HL-60/S4 (cell line): ENCODE data around the gene DUOX2.
"Not testable (repeated sequence)": the region's sequence is repeated elsewhere in the genome, so short reads cannot be mapped to it uniquely, and the experiment has no call there.

Experiments
- in situ Hi-C: fragments of 300-500 bp; cut with MboI; formaldehyde crosslinking; loops from 2 replicates; pipeline ENCODE4 v1.14.3; 2022; ENCODE audit warnings: low sequenced_read_pairs

DUOX2 gene

DNA sequence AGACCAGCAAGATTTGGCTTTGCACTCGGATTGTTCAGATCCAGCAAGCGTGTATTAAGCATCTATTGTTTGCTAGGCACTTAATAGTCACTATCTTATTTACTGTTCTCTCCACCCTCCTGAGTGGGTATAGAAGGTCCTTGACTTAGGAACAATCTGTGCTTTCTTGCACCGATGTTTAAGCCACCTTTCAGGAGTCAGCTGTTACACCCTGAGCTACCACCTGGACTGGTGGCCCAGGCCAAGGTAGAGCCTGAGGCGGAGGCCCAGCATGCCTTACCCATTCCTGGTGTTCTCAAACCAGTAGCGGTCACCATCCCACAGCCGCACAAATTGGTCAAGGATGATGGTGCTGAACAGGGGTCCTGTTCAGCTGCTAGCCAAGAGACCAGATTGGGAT, 25.8 kb upstream of the DUOX2 start:
- in situ Hi-C loops, result no loop called here

DNA sequence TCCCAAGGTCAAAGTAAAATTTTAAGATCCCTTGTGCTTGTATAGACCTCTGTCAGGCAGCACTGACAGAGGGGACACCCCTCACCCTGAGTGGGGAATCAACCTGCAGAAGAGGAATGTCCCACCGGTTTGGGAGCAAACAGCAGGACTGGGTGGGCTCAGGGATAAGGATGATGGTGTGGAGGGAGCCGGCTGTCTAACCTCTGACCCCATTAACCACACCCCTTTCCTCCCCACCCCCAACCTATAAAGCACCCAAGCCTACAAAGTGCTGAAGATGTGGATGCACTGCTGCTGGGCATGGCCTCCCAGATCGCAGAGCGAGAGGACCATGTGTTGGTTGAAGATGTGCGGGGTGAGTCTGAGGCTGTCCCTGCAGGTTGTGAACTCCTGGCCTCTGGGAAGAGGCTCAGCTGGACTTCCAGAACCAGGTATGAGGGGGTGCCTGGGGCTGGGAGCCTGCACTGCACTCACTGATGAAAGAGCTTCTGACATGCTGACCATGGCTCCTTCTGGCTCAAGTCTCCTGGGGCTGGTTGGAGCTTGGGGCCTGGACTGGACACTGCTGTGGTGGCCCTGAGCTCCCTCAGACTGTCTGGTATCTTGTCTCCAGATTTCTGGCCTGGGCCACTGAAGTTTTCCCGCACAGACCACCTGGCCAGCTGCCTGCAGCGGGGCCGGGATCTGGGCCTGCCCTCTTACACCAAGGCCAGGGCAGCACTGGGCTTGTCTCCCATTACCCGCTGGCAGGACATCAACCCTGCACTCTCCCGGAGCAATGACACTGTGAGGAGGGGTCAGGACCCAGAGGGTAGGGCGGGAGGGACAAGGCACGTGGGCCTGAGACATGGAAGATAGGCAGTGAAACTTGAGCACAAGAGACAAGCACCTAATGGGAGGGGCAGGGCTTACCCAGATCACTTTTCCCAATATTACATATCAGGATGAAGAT, 25.1 kb upstream of the DUOX2 start:
- in situ Hi-C loops, result no loop called here

DNA sequence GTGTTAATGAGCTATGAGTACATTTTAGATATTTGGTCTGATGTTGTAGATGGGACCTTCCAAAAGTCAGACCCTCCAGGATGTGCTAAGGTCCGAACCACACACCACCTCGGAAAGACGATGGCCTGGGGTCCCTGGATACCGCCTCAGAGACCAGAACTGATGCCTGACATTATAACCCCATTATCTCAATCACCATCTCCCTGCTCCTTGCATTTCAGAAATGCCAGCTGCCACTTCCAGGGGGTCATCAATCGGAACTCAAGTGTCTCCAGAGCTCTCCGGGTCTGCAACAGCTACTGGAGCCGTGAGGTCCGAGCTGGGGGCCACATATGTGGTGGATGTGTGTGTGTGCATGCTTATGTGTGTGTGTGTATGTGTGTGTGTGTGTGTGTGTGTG, 23.7 kb upstream of the DUOX2 start:
- in situ Hi-C loops, result no loop called here

DNA sequence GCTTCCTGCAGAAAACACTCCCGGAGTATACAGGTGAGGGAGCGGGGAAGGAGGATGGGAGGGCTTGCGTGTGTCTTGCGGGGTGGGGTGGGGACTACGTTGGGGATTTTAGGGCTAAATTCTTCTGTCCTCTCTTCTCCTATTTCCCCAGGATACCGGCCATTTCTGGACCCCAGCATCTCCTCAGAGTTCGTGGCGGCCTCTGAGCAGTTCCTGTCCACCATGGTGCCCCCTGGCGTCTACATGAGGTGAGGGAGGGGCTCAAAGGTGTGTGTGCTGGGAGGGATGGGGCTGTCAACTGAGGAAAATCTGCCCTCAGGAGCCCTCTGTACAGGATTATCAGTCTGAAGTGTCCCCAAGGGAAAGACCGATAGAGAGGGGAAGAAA, 22.4 kb upstream of the DUOX2 start:
- in situ Hi-C loops, result no loop called here

DNA sequence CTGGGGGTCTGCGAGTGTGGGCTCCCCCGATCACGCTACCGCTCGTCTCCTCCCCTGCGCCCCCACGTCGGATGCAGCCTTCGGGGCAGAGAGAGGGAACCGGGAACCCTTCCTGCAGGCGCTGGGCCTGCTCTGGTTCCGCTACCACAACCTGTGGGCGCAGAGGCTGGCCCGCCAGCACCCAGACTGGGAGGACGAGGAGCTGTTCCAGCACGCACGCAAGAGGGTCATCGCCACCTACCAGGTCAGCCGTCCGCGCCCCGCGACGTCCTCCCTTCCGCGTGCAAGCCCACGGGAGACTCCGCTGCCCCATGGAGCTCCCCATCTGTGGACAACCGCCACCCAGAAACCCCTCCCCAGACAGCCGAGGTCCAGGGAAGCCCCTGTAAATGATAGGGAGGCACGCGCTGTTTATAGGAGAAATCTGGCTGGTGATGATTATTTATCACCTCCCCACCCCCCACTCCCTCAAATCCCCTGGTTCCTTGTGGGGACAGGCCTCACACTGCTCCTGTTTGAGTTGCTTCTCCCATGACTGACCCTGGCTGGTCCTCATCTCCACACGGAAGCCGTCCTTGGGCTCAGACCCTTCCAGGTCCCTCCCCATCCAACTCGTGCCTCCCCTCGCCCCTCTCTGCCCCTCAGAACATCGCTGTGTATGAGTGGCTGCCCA, 21.9 kb upstream of the DUOX2 start:
- in situ Hi-C loops, result not testable (repeated sequence)

DNA sequence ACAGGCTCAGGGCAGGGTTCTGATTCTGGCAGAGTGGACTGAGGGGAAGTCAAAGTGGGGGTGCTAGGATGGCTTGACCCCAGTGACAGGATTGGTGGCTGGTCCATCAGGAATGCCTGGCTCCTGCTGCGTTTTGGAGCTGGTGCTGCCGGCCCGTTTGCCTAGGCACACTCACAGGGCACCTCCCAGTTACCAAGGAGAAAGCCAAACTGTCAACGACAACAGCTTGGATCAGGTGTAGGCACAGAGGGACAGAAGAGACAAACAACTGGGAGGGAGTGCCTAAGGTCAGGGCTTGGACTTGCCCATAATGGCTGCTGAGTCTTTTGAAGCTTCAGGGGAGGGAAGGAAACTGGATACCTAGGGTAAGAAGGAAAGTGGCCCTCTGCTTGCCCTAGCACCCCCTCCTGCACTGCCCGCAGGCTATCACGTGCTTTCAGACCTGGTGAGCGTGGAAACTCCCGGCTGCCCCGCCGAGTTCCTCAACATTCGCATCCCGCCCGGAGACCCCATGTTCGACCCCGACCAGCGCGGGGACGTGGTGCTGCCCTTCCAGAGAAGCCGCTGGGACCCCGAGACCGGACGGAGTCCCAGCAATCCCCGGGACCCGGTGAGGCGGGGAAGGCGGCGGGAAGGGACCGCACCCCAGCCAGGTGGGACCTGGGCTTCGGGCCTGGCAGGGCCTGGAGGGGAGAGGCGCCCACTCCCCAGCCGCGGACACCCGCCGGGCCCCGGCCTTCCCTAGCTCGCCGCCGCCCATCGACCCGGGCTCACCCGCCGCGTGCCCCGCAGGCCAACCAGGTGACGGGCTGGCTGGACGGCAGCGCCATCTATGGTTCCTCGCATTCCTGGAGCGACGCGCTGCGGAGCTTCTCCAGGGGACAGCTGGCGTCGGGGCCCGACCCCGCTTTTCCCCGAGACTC, 21.0 kb upstream of the DUOX2 start:
- in situ Hi-C loops, result no loop called here

DNA sequence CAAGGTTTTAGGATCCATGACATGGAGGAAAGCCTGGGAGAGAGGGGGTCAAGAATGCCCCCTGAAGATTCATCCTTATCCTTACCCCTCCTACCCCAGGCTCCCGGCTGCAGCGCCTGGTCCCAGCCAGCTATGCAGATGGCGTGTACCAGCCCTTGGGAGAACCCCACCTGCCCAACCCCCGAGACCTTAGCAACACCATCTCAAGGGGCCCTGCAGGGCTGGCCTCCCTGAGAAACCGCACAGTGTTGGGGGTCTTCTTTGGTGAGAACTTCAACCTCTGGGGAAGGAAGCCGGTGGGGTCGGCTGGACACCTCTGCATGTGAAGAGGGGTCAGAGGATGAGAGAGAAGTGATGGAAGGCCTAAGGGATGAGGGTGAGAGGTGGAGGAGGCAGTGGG, 20.1 kb upstream of the DUOX2 start:
- in situ Hi-C loops, result no loop called here

DNA sequence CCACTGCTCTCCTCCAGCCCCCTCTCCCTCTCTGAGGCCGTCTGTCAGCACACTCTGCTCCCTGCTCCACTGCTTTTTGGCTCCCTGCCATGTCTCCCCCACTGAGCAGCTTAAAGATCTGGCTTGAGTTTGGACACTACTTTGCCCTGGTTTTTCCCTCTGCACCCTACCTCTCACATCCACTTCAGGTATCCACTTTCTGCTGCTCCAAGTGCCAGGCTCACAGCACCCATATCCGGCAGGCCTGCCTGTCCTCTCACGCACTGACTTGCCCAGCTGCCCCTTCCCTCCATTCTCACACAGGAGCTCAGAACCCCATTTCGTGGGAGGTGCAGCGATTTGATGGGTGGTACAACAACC, 19.6 kb upstream of the DUOX2 start:
- in situ Hi-C loops, result no loop called here

DNA sequence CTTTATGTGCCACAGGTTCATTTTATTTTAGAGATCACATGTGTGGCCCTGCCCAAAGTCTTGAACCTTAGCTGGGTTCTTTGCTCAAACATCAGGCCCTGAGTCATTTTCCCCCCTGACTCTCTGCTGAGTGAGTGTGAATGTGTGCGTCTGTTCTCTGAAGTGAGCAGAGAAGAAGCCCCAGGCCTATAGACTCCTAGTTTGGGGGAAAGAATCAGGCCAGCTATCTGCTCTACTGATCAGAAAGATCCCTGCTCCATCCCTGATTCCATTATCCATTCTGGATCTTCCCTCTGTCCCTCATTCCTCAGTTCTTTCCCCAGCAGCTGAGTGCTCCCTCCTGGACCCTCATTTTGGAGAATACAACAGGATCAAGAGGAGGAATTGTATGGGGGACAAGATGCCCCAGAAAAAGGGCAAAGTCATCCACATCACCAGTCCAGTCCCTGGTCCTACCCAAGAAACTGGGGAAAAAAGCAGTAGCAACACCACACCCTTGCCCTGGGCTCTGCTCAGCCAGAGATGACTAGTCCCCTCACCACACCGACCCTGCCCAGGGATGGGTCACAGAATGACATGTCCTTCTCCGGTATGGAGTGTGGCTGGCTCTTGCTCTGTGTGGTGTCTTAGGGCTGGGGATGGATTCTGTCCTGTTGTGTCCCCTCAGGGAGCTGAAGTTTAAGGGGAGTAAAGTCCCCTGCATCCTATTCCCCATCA, 19.0 kb upstream of the DUOX2 start:
- in situ Hi-C loops, result no loop called here

DNA sequence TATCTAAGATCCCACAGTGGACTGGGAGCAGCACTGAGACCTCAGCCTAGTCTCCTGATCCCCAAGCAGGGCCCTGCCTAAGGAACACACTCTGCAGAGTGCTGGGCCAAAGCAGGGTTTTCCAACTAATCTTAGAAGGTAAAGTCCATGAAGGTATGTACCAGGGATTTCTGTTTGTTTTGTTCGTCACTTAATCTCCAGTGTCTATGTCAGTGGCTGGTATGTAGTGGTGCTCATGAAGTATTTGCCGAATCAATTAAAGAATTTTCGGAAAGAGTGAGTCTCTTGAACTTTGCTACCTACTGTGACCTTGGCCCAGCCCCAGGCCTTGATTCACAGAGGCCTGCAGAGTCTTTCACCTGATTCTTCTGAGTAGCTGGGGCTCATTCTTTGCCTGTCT, 17.5 kb upstream of the DUOX2 start:
- in situ Hi-C loops, result no loop called here

DNA sequence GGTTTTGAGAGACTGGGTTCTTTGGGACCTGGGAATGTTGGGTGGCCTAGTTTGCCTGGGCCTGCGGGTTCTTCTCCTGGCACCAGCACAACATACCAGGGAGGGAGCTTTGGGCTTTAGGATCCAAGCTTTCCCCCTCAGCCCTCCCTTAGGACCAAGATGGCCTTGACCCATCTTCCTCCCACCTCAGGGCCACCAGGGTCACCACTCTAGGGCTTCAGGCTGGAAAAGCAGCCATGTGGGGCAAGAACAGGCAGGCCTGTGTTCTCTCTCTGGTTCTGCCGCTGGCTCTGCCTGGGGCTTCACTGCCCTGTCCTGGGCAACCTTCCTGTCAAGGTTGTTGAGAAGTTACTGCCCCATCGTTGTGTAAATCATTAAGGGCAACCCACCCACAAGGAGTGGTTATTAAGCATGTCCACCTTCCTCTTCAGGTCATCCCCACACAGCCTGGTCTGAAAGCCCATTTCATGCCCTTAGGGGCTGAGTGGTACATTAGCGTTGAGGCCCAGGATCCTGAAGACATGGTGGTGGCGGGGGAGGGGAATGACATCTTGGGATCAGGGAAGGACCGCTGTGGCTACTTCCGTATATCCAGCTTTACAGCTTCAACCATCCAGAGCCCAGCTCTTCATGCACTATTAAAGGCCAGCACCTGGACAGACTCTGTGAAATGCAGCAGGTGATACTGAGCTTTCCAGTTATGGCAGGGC, 16.5 kb upstream of the DUOX2 start:
- in situ Hi-C loops, result no loop called here

DNA sequence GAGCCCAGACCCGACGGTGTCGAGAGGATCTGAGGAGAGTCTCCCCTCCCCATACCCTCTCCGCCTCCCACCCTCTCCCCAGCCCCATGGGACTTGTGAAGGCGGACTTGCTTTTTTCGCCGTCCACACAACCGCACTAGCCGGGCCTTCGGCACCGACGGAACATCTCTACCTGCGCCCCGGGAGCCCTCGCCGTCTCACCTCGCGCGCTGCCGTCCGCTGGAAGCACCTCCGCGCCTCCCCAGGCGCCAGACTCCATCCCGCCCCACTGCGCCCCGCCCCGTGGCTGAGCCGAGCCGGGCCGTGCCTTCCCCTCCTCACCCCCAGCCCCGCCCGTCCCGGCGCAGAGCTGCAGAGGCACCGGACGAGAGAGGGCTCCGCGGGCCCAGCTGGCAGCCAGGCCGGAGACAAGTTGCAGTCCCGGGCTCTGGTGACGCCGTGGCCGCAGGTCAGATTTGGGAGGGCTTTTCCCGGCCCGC, 15.7 kb upstream of the DUOX2 start, which contains the start of the genes DUOX1 and DUOXA1:
Gene DUOX1 (plus strand): TSS at position 344 of the 479 bp plus-strand sequence. CDS start 1,973 bp downstream, outside the sequence.
Gene DUOXA1 (minus strand): TSS at position 229 of the 479 bp plus-strand sequence. CDS start 6,865 bp downstream, outside the sequence.
- in situ Hi-C loops, result no loop called here

DNA sequence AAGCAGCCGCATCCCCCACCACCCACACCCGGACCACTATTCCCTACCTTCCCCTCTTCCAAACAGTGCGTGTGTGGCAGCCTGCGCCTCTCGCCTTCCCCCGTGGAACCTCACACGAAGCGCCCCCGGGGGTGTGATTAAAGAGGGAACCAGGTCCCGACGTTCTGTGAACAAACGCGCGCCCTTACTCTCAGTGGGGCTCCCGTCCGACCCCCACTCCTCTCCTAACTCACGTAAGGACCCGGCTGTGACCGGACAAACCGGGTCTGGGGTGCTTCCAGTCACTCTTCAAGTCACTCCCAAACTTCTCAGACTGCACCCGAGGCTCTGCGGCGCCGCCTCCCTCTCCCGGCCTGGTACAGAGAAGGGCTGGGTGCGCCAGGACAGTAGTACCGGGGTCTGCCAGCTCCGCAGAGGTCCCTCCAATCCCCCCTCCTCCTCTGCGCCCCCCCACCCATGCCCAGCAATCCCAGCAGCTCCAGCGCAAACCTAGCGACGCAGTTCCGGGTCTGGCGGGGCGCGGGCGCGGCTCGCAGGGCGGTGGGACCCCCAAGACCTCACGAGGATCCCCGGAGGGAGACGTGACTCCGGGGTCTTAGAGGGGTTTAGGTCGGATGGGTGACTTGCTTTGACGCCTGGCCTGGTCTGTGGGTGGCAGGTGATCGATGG, 15.1 kb upstream of the DUOX2 start:
- in situ Hi-C loops, result no loop called here

DNA sequence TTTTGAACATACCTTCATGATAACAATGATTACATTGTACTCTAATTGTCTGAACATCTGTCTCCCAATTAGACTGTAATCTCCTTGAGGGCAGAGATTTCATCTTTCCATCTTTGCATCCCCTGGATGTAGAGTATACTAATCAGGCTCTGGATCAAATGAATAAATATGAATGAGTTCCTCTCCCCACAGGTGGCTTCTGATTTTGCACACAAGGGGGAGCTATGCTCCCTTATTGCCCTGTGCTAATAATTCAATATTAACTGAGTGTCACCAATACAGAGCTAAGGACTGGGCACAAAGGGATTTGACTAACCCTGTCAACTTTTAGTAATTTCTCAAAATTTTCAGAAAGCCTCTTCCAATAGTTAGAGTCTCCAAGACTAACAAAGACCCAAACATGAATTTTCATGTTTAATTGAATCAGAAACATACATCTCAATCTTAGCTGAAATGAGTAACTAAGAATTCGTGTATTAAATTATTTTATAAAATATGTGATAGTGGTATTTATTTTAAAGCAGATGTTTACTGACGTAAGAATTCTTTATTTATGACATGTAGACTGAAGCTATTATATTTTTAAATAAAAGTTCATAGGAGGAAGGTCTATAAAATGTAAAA, 12.7 kb upstream of the DUOX2 start:
- in situ Hi-C loops, result no loop called here

DNA sequence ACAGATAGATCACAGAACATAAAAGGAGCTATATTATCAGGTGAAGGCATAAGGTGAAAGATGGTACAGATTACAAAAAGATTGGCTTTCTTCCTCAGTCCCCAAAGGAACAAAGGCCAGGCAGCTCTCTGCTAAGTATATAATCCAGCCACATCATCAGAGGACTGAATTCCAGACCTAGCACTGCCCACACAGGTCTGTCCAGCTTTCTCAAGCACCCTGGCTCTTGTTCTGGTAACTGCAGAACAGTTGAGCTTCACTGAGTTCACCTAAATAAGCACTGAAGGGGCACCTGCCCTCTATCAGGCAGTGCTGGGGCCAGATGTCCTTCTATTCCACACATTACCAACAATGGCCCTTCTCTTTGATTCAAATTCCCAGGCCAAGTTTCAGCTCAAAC, 9.4 kb upstream of the DUOX2 start:
- in situ Hi-C loops, result no loop called here

DNA sequence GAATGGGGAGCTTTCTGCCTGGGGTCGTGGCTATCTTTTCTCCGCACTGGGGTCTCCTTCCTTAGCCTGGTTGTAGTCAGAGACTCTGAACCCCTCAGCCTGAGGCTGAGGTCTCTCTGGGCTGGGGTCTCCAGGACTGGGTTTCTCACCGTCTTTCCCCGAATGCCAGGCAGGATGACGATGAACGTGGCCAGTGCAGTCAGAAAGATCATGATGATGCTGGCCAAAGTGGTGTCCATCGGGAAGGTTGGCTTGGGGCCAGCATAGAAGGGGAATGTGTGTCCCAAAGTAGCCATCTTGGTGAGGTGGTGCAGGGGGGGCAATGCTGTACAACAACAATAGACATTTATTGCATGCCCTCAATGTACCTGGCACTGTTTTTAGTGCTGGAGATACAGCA, 8.7 kb upstream of the DUOX2 start:
- in situ Hi-C loops, result no loop called here

DNA sequence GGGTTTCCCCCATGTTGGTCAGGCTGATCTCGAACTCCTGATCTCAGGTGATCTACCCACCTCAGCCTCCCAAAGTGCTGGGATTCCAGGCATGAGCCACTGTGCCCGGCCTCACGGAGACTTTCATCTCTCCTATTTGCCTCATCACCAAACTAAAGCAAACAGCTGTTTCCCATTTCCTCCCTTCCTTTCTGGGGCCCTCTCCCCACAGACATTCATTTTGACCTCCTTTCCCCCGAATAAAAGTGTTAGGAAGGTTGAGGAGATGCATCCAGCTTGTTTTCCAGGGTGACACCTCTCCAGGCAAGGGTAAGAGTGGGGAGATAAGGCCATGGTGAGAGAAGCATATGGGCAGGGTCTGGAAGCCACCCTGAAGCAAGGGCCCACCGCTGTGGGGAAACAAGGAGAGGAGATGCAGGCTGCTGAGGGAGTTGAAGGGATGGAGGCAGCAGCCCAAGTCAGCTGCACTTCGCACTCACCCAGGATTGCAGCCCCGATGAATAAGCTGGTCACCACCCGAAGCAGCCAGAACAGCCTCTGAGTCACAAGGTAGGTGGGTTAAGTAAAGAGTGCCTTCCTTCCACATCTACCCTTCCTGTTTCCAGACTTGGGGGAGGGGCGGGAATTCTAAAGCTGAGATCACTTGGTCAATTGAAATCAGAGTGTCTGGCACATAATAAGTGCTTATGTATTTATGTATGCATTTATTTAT, 7.9 kb upstream of the DUOX2 start:
- in situ Hi-C loops, result no loop called here

DNA sequence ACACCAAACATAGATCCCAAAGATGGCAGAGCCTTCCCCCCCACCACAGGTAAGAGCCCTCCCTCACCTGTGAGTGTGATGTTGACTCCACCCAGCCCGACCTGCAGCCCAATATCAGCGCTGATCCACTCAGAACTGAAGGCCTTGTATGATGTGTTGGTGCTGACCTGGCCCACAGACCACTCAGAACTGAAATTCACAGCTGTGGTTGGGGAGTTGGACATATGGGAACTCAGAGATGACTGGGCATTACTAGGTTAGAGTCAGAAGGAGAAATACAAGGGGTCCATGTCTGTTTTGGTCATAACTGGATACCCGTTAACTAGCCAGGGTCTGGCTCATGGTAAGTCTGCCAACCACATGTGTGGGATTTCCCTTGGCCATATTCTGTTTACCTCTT, 7.0 kb upstream of the DUOX2 start:
- in situ Hi-C loops, result no loop called here
